Smooth muscle cell (in vitro differentiated cells): ENCODE data around the gene RCAN2. TPM values are rescaled to one million over a fixed set of nuclear protein-coding genes. Genes with fewer than 3 reads are reported as not detected.

Source experiments
- DNase-seq: peaks from one replicate; lab custom pipeline; 2025; ENCODE audit not compliant: unreplicated experiment; lab: John Stamatoyannopoulos, UW
- H2AFZ ChIP-seq: fragments of 200-600 bp; sonication (generic); 2 replicates; pipeline ENCODE4 v1.6.0; 2016; ENCODE audit warnings: antibody characterized with exemption, low read depth, mild to moderate bottlenecking
- H3F3A ChIP-seq: fragments of 200-600 bp; sonication (generic); 2 replicates; pipeline ENCODE4 v1.6.0; 2017; ENCODE audit warnings: antibody characterized with exemption, low read depth
- H3K27ac ChIP-seq: fragments of 200-600 bp; sonication (generic); 2 replicates; pipeline ENCODE4 v1.5.1; 2016; ENCODE audit warnings: low read depth, mild to moderate bottlenecking
- H3K27me3 ChIP-seq: fragments of 200-600 bp; sonication (generic); 2 replicates; pipeline ENCODE4 v1.6.1; 2016; ENCODE audit warnings: low read depth, mild to moderate bottlenecking
- H3K36me3 ChIP-seq: fragments of 200-600 bp; sonication (generic); 2 replicates; pipeline ENCODE4 v1.5.1; 2016; ENCODE audit warnings: low read depth
- H3K4me1 ChIP-seq: fragments of 200-600 bp; sonication (generic); 2 replicates; pipeline ENCODE4 v1.5.1; 2016; ENCODE audit warnings: low read depth
- H3K4me2 ChIP-seq: fragments of 200-600 bp; sonication (generic); 2 replicates; pipeline ENCODE4 v1.6.0; 2016; ENCODE audit warnings: mild to moderate bottlenecking
- H3K4me3 ChIP-seq: fragments of 200-600 bp; sonication (generic); 2 replicates; pipeline ENCODE4 v1.5.1; 2016; ENCODE audit warnings: mild to moderate bottlenecking
- H3K79me2 ChIP-seq: fragments of 200-600 bp; sonication (generic); 2 replicates; pipeline ENCODE4 v1.6.0; 2016; ENCODE audit warnings: low read depth, mild to moderate bottlenecking
- H3K9ac ChIP-seq: fragments of 200-600 bp; sonication (generic); 2 replicates; pipeline ENCODE4 v1.6.0; 2016; ENCODE audit warnings: low read depth
- H3K9me3 ChIP-seq: fragments of 200-600 bp; sonication (generic); replicated peaks from 2 replicates; pipeline ENCODE4 v1.5.1; 2016; ENCODE audit warnings: low read depth
- H4K20me1 ChIP-seq: fragments of 200-600 bp; sonication (generic); 2 replicates; pipeline ENCODE4 v1.6.0; 2016; ENCODE audit warnings: low read depth
- WGBS: methylation state at CpG from one replicate; pipeline ENCODE4 v1.1.7; 2016; ENCODE audit warnings: low lambda C conversion rate; 5-methylcytosine and 5-hydroxymethylcytosine counted together
- polyA plus RNA-seq: library from polyadenylated mRNA; unstranded; fragments of >200 nt; fragmentation: Nextera tagmentation; extraction: Ambion mirVana; gene quantifications from 2 replicates; pipeline ENCODE4 v1.2.1, GENCODE V29; 2016
- total RNA-seq: library from RNA; depleted of rRNA; stranded (reverse); fragments of >200 nt; gene quantifications from 2 replicates; pipeline ENCODE4 v1.2.3, GENCODE V29; 2014
- TF ChIP-seq, protein P1 (sequence below): fragments of 200-600 bp; sonication (generic); IDR thresholded peaks from 2 replicates; pipeline ENCODE4 v1.5.1; 2017; ENCODE audit warnings: borderline replicate concordance, mild to moderate bottlenecking, antibody characterized with exemption; ENCODE audit not compliant: insufficient read depth, poor library complexity, severe bottlenecking

The RCAN2 gene
- total and polyA plus RNA-seq, 2 experiments from 2014 or later = 2.5 to 2.7 TPM

DNA sequence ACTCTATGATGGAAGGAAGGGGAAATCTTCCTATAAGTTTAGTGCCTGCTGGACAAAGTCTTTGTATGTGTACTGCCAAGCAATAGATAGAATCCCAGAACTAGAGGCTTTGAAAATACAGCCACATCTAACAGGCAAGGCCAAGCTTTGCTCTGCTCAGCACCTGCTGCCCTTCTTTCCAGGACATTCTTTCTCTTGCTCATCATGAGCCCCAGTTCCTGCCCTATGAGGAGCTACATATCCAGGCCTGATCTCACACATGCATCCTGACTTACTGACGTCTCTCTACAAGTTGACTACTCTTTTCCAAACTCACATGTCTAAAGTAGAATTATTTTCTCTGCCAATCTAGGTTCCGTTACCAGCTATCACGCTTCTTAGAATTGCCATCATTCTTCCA lies 256.0 kb downstream of the RCAN2 start:
- H3K27ac ChIP-seq = no peak overlapping the region
- whole genome bisulfite sequencing = 82% methylated on average over 3 of the region's 3 CpGs
- no peaks in the 10 kb centered on the region for H3K4me1 ChIP-seq
- H3K27me3 ChIP-seq = peaks cover 14% of the 10 kb centered on the region
- H3K4me3 ChIP-seq = no peak overlapping the region
- DNase-seq = no peak
- no peaks in the 10 kb centered on the region for H3F3A ChIP-seq
- H3K9ac ChIP-seq = no peak overlapping the region
- H3K79me2 ChIP-seq = no peaks in the 10 kb centered on the region
- H3K4me2 ChIP-seq = no peak overlapping the region
- no peaks in the 10 kb centered on the region for H3K36me3 ChIP-seq
- H3K9me3 ChIP-seq = no peaks in the 10 kb centered on the region
- TF ChIP-seq, protein P1, sequence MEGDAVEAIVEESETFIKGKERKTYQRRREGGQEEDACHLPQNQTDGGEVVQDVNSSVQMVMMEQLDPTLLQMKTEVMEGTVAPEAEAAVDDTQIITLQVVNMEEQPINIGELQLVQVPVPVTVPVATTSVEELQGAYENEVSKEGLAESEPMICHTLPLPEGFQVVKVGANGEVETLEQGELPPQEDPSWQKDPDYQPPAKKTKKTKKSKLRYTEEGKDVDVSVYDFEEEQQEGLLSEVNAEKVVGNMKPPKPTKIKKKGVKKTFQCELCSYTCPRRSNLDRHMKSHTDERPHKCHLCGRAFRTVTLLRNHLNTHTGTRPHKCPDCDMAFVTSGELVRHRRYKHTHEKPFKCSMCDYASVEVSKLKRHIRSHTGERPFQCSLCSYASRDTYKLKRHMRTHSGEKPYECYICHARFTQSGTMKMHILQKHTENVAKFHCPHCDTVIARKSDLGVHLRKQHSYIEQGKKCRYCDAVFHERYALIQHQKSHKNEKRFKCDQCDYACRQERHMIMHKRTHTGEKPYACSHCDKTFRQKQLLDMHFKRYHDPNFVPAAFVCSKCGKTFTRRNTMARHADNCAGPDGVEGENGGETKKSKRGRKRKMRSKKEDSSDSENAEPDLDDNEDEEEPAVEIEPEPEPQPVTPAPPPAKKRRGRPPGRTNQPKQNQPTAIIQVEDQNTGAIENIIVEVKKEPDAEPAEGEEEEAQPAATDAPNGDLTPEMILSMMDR = no peak
- H2AFZ ChIP-seq = no peak overlapping the region
- H4K20me1 ChIP-seq = no peaks in the 10 kb centered on the region

GRCh38 chr6:46234700-46235099 lies 256.5 kb downstream of the RCAN2 start:
- H3K9ac ChIP-seq = no peak overlapping the region
- TF ChIP-seq, protein P1 = no peak
- H2AFZ ChIP-seq = no peak overlapping the region
- H3K4me2 ChIP-seq = no peak overlapping the region
- no peak for DNase-seq
- H3K4me1 ChIP-seq = no peaks in the 10 kb centered on the region
- no peak overlapping the region for H3K27ac ChIP-seq
- no peak overlapping the region for H3K4me3 ChIP-seq
- H3F3A ChIP-seq = no peaks in the 10 kb centered on the region
- no peaks in the 10 kb centered on the region for H3K79me2 ChIP-seq
- H3K27me3 ChIP-seq = peaks cover 14% of the 10 kb centered on the region
- WGBS = 88% methylated on average over 3 of the region's 3 CpGs
- no peaks in the 10 kb centered on the region for H4K20me1 ChIP-seq
- no peaks in the 10 kb centered on the region for H3K9me3 ChIP-seq
- H3K36me3 ChIP-seq = no peaks in the 10 kb centered on the region

DNA sequence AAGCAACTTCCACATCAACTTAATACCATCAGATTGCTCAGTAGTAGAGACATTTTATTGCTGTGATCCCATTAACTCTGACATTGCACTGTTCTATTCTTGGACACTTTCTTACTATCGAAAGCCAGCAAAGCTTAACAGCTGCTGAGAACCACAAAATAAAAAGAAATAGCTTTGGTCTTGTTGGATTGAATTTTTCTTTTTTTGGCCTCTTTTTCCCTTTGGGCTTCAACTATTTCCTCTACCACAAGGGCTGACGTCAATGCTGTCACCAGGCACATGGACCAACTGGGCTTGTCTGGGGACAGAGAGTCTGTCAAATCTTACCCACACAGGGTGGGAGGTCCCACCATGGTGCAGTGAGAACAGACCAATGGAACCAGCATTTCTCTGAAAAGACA lies 257.1 kb downstream of the RCAN2 start:
- Histone ChIP-seq H3K27ac (no peak overlapping the region), H3K27me3 (peaks cover 14% of the 10 kb centered on the region), H3K9ac (no peak overlapping the region), H3K79me2 (no peaks in the 10 kb centered on the region), H3K4me2 (no peak overlapping the region), H3F3A (no peaks in the 10 kb centered on the region), H3K4me3 (no peak overlapping the region), H3K36me3 (no peaks in the 10 kb centered on the region), H4K20me1 (no peaks in the 10 kb centered on the region), H3K9me3 (no peaks in the 10 kb centered on the region), H2AFZ (no peak overlapping the region), H3K4me1 (no peaks in the 10 kb centered on the region)
- no peak for DNase-seq
- TF ChIP-seq, protein P1 = no peak
- 92% methylated on average over 2 of the region's 2 CpGs for WGBS

DNA sequence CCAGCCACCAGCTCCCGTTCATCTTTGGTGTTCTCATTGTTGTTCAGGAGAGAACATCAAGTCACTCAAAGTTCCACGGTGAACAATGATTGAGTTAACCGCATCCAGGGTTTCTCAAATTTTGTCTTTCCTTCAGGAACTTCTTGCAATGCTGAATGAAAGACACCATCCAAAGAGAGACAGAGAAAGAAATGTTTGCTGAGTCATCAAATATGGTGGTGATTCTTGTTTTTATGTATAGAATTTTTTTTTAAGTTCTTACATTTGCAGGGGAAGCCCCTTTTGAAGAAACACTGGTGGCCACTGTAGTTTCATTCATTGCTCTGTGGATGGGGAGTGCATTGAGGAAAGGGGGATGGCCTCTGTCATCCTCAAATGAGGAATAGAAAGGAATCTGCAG lies 258.1 kb downstream of the RCAN2 start:
- TF ChIP-seq, protein P1 = no peak
- Histone ChIP-seq H3K4me1 (no peaks in the 10 kb centered on the region), H3K9ac (no peak overlapping the region), H3K27ac (no peak overlapping the region), H2AFZ (no peak overlapping the region), H4K20me1 (no peaks in the 10 kb centered on the region), H3K27me3 (peaks cover 11% of the 10 kb centered on the region), H3K36me3 (no peaks in the 10 kb centered on the region), H3K79me2 (no peaks in the 10 kb centered on the region), H3K9me3 (no peaks in the 10 kb centered on the region), H3F3A (no peaks in the 10 kb centered on the region), H3K4me3 (no peak overlapping the region), H3K4me2 (no peak overlapping the region)
- 93% methylated on average over 3 of the region's 3 CpGs for WGBS
- no peak for DNase-seq
